GM18861 (cell line): ENCODE data around the gene LIX1.
"Not testable (repeated sequence)": the region's sequence is repeated elsewhere in the genome, so short reads cannot be mapped to it uniquely, and the experiment has no call there.

Experiments
- ATAC-seq: cut with Tn5 transposase; IDR thresholded peaks from one replicate; pipeline ENCODE4 v1.9.1; 2021; ENCODE audit not compliant: unreplicated experiment

Gene LIX1

DNA sequence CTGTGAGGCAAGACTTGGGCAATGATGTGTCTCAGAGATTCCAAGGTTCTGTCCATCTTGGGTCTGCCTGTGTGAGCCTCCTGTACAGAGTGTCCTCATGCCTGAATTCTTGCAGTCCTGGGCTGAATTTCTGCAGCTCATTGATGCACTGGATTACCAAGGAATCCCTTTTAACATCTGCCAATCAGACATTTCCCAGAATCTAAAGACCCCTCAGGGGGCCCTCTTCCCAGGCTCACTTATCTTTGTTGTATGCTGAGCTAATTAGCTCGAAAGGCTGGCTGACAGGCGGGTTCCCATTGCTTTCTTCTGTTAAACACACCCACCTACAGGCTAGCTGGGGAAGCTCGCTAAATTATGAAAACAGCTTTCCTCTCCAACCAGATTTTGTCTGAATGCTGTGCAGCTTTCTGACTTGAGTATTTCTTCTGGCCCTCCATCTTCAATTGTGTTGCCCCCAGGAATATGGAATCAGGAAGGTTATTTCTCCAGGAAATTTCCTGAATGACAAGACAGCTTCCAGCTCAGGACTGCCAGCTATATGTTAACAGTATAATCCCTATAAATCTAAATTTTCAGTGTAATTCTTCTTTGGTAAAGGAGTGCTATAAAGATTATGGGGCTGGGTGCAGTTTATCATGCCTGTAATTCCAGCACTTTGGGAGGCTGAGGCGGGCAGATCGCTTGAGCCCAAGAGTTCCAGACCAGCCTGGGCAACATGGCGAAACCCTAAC is at the start of gene LIX1:
LIX1 (minus strand) TSS at position 91 of the 734 bp plus-strand sequence; CDS start at position 56, 35 bp downstream.
- ATAC-seq = peak; percentile 86

DNA sequence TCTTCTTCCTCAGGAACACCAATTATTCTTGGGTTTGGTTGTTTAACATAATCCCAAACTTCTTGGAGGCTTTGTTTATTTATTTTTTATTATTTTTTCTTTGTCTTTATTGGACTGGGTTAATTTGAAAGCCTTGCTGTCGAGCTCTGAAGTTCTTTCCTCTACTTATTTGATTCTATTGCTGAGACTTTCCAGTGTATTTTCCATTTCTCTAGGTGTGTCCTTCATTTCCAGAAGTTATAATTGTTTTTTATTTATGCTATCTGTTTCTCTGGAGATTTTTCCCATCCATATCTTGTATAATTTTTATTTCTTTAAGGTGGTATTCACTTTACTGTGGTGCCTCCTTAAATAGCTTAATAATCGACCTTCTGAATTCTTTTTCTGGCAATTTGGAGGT is 49.5 kb upstream of the LIX1 start:
- ATAC-seq = no peak

DNA sequence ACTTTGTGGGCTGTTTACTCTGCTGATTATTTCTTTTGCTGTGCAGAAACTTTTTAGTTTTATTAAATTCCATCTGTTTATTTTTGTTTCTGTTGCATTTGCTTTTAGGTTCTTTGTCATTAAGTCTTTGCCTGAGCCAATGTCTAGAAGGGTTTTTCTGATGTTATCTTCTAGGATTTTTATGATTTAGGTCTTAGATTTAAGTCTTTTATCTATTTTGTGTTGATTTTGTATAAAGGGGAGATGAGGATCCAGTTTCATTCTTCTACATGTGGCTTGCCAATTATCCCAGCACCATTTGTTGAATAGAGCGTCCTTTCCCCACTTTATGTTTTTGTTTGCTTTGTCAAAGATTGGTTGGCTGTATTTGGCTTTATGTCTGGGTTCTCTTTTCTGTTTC is 47.1 kb upstream of the LIX1 start:
- not testable (repeated sequence) for ATAC-seq

DNA sequence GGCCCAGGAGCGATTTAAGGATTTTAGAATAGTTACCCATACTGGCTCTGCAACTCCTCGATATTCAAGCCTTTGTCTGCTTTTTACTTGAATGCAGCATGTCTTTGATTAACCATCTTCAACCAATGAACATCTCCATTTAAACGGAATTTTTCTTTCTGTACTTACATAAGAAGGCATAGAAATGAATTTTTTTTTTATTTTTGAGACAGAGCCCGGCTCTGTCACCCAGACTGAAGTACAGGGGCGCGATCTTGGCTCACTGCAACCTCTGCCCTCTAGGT is 41.5 kb upstream of the LIX1 start:
- ATAC-seq = no peak

DNA sequence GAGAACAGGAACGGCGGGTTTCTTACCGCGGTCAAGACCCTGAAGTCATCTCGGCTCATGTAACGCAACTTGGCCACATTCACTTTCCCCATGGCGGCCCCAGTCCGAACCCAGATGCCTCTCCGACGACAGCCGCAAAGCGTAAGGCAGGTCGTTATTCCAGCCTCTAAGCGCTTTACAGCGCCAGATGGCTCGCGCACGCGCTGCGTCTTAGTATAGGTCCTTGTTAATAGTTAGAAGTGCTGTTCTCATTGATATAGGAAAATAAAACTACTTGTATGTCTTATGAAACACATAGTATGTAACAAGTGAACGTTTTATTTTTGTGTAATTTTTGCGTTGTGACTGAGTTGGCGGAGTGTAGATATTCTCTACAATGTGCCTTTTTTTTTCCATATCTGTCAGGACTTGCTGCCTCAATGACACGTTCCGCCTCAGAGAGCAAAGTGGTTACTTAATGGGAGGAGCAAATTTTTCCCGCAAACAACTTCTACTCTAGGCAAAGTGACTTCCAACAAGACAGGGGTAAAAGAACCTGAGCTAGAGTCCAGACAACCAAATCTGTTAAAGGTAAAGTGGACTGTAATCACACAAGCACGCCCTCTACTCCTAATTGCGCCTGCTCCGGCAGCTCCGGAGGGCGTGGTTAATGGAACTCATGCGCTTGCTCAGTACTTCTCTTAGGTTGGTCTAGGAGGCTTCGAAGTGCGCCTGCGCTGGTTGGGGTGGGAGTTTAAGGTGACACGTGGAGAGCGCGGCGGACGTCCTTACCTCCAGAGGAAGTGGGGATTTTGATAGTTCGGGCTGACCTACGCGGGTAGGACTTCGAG is 40.9 kb upstream of the LIX1 start, which contains the start of gene RIOK2:
RIOK2 (minus strand) TSS at position 148 of the 830 bp plus-strand sequence; CDS start at position 92, 56 bp downstream.
- ATAC-seq = peak; percentile 87

DNA sequence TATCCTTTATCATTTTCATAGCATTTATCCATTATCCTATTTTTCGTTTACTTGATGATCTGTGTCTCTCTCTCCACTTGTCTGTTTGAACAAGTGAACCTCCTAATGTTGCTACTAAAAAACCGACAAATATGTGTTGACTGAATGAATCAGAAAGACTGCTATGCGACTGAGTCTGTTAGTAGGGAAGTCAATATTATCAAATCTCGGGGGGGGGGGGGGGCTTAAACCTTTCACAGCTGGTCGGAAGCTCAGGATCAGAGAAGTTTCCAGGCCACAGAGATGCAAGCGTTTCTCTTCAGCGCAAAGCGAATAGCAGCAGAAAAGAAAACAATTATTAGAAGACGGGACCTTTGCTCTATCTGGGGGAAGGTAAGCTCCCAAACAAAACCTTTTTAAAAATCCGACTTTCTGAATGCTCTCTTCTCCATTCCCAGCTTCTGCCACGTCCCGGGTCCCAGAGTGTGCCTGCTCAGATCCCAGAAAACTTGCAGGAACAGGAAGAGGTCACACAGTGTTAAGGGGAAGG is 40.2 kb upstream of the LIX1 start:
- ATAC-seq = no peak

DNA sequence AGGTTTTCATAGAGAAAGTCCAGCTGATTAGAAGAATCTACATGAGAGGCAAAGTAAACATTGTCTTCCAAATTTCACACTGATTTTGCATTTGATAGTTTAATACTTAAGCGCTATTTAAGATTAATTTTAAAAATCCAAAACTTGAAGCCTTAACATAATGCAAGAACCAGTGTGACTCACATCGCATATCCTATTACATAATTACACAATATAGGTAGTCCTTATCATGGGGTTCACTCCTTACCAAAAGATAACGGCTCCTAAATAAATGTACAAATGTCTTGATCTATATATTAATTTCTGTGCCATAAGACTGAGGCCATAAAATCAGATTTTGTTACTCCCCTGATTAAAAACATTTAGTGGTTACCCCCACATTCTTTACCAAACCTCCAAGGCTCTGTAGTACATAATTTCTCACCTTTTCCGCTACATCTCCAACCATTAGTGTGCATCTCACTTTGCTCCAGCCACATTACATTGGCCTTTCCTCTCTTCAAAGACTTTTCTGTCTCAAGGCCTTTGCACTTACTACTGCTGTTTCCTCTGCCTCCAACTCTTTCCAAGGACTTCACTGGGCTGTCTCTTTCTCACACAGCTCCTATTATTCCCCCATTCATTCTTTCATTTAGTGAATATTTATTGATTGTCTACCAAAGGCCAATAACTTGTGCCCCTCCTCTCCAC is 39.6 kb upstream of the LIX1 start:
- ATAC-seq = no peak

DNA sequence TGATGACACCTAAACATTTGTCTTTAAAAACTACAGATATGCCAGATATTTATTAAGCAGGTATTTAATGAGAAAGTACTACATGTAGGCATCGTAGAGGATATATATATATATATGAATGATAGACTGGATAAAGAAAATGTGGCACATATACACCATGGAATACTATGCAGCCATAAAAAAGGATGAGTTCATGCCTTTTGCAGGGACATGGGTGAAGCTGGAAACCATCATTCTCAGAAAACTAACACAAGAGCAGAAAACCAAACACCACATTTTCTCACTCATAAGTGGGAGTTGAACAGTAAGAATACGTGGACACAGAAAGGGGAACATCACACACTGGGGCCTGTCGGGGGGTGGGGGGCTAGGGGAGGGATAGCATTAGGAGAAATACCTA is 37.0 kb upstream of the LIX1 start:
- not testable (repeated sequence) for ATAC-seq

DNA sequence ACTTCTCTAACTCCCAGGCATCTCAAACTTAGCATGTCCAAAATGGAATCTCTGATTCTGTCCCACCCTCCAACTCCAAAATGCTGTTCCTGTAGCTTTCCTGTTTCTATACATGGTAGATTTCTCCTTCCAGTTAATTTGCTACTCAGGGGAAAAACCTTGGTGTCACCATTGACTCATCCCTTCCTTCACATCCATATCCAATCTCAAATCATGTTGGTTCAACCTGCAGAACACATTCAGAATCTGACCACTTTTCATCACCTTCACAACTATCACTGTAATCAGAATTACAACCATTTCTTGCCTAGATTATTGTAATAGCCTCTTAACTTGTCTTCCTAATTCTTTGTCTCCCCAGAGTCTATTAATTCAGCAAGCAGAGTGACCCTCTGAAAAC is 29.8 kb upstream of the LIX1 start:
- no peak for ATAC-seq

DNA sequence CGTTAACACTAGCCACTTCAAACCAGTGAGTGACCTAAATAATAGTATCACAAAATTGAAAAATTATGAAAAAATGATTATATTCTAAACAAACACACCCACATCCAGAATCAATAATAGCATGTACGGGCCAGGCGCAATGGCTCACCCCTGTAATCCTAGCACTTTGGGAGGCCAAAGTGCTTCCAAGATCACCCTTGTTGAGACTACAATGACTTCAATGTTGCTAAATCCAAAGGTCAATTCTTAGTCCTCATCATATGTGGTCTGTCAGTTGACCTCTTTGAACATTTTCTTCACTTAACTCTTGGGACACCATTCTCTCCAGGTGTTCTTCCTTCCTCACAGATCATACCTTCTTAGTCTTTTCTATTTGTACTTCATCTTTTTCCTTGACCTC is 29.3 kb upstream of the LIX1 start:
- ATAC-seq = no peak

DNA sequence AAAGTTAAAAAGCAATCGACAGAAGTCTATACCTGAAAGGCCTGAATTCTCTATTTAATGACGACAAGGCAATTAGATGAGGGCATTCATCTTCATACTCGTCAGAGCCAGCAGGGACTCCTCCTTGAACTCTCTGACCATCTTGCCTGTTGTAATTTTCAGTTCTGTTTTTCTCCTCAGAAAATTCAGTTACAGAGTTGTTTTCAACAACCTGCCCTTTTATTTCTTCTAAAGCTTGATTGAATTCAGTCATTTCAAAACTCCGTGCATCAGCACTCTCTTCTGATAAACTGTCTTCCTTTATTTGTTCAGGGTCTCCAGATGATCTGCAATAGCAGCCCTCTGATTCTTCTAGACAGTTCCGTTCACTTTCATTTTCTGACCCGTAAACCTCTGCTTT is 25.0 kb upstream of the LIX1 start:
- peak; percentile 64 for ATAC-seq

DNA sequence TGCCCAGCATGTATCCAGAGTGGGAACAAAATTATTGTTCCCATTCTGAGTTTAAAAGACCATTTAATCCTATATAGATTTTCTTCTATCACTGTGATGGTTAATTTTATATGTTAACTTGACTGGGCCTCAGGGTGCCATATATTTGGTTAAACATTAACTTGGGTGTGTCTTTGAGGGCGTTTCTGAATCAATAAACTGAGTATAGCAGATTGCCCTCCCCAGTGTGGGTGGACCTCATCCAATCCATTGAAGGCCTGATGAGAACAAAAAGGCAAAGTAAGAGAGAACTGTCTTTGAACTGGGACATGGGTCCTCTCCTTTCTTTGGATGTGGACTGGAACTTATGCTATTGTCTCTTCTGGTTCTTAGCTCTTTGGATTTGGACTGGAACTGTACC is 23.3 kb upstream of the LIX1 start:
- ATAC-seq = no peak

DNA sequence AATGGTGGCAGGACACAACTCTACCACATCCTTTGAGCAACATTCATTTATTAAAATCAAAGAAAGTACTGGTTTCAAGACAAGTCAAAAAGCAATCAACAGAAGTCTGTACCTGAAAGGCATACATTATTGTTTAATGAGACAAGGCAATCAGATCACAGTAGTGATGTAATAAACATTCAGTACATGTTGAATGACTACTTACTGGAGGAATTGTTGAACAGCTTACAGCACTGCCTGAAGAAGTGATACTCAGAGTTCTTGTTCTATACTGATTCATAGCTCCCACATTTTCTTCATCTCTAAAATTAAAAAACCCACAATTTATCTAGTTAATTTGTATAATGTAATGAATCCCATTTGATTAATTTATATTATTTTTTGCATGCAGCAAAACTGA is 22.4 kb upstream of the LIX1 start:
- no peak for ATAC-seq

DNA sequence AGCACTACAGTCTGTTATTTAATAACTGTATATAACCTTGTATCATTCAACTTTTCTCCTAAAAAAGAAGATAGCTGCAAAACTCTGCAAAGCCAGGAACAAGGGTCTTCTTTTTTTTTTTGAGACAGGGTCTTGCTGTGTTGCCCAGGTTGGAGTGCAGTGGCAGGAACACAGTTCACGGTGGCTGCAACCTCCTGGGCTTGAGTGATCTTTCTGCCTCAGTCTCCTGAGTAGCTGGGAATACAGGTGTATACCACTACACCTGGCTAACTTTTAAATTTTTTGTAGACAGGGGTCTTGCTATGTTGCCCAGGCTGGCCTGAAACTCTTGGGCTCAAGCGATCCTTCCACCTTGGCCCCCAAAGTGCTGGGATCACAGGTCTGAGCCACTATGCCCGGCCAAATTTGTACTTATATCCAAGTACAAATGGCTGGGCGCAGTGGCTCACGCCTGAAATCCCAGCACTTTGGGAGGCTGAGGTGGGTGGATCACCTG is 21.4 kb upstream of the LIX1 start:
- ATAC-seq = no peak

DNA sequence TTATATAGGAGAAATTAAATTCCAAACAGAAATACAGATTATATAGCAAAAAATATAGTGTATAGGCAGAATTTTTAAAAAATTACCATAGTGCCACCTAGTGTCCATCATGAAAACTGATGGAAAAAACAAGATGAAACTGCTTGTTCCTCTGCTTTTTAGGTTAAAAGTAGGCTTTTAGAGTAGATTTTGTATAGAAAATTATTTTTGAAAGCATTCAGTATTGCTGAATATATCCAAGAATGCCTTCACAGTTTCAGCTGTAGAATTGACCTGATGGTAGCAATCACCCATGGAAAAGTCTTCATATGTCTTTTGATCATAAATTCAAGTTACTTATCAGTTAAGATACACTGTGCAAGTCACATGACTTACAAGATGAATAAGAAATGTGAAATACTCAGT is 21.0 kb upstream of the LIX1 start:
- ATAC-seq = no peak

DNA sequence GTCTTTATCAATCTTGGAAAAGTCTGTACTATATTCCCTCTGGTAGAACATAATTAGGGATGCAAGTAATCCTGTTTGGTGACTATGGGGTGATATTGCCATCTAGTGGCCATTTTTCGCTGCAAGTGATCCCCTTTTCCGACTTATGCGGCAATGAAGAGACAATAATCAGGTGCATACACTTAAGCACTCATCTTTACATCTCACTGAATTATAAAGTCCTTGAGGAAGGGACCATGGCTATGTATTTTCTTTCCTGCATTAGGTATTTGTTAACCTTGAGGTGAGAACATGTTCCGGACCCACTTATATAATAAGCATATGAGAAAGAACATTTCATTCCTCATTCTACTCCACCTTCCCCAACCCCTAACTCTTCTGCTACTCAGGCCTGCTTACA is 19.6 kb upstream of the LIX1 start:
- no peak for ATAC-seq

DNA sequence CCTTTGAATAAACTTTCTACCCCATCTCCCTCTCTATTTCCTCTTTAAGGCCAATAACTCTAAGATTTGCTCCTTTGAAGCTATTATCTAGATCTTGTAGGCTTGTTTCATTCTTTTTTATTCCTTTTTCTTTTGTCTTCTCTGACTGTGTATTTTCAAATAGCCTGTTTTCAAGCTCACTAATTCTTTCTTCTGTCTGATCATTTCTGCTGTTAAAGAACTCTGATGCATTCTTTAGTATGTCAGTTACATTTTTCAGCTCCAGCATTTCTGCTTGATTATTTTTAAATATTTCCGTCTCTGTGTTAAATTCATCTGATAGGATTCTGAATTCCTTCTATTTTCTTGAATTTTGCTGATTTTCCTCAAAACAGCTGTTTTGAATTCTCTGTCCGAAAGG is 15.3 kb upstream of the LIX1 start:
- ATAC-seq = no peak

DNA sequence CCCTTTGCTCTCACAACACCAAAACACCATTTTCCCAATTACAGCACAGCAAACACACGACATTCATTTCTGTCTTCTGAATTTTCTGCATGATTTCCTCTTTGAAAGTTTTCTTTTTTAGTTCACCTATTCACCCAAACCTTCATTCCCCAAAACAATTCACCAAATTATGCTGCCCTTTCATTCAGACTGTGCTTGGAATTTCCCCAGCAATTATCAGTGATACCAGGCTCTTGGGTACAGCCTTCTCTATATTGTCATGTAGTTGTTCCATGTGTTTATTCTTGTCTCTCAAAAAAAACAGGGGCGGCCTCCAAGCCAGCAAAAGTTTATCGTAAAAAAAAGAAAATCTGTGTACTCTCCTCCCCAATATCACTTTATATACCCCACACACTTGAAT is 9.0 kb upstream of the LIX1 start:
- no peak for ATAC-seq

DNA sequence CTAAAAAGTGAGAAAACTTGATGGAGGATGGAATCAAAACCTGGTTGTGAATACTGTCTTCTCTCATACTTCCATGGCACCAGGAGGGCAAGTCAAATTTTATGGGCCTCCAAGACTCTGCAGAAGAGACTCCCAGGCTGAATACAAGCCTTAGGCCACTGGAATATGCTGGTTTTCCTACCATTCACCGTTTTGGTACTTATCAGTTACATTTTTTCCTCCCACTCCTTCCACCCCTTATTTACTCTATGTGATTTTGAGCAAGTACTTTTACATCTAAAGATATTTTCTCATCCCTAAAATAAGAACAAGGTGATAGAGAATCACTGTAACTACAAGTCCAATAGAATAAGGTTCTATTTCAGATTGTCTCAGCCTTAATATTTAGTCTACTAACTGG is 8.0 kb upstream of the LIX1 start:
- no peak for ATAC-seq

DNA sequence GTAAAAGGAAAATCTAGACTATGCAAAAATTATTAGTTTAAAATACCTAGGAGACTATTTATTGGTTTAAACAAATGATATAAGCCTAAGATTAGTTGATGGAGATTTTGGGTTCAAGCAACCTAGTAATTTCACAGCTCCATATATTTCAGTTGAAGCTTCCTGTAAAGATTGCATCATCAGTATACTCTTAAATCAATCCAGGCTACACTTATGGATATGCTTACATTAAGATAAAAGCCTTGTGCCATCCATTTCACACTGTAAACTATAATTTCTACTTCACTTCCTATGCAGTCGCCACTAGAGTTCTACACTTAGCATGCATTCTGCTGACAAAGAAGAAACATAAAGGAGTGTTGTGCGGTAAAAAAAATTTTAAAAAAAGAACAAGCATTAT is 7.3 kb upstream of the LIX1 start:
- ATAC-seq = no peak

DNA sequence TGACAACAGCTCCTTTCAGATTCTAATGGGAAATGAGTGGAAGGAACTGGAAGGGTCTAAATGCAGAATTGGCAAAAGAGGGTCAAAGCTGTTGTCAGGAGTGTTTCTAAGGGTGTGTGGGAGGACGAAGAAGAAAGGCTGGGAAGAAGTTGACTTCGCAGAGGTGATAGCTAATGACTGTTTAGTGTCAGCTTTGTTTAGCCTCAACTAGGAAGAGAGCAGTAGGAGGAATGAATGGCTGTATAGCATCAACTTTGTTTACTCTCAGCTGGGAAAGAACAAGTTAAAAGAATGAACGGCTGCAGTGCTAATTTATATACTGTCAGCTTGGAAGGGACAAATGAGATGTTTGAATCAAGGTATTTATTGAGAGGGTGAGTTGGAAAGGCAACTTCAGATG is 5.9 kb upstream of the LIX1 start:
- no peak for ATAC-seq

DNA sequence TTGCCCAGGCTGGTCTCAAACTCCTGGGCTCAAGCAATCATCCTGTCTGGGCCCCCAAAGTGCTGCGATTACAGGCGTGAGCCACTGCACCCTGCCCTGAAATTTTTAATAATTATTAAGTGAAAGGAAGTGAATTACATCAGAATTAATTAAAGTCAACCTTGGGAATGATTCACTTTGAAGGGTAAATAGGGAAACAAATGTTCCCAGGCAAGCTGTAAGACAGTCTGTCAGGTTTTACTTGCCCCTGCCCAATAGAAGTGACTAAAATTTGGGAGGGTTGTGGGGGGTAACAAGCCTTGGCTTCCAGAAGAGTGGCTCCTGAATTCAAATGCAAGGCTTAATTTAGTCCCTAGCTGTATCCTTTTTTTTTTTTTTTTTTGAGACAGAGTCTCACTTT is 1.3 kb upstream of the LIX1 start:
- no peak for ATAC-seq
